H1 (cell line): ENCODE results near the gene PCDHGA8. TPM values are rescaled to one million over a fixed set of nuclear protein-coding genes. Genes with fewer than 3 reads are reported as not detected.
A peak's percentile ranks its signal among the peaks of the same experiment; 100 is the strongest.

Source experiments
- CTCF ChIA-PET: fragments of 300-600 bp; sonication (Branson Sonifier 250); formaldehyde crosslinking; loops from one replicate; lab custom pipeline; 2021; ENCODE audit not compliant: partially characterized antibody; lab: Charles Lee
- POLR2A ChIA-PET: fragments of 300-600 bp; sonication (Branson Sonifier 250); formaldehyde crosslinking; loops from one replicate; lab custom pipeline; 2021; ENCODE audit warnings: inconsistent platforms; ENCODE audit not compliant: partially characterized antibody; lab: Charles Lee
- DNase-seq, 2 experiments: peaks; one replicate each; pipeline versions ENCODE4 v3.0.0 to v3.0.0-alpha.2; 2010 to 2022; ENCODE audit warnings: low spot score in 2 of 2, low read depth in 1 of 2, mixed read lengths in 1 of 2
- FAIRE-seq: peaks from 2 replicates; lab custom pipeline; 2011; peaks lifted over from hg19 to GRCh38; lab: Jason Lieb, UNC
- H2AFZ ChIP-seq: 2 replicates; pipeline ENCODE4 v1.8.1; 2012; ENCODE audit warnings: low read length, inconsistent platforms
- H2AK5ac ChIP-seq: 2 replicates; pipeline ENCODE4 v1.6.1; 2013; ENCODE audit warnings: low read depth, low read length
- H2BK120ac ChIP-seq: replicated peaks from 2 replicates; pipeline ENCODE3; 2013; ENCODE audit warnings: low read depth, low read length, inconsistent platforms
- H2BK12ac ChIP-seq: 2 replicates; pipeline ENCODE4 v1.6.1; 2013; ENCODE audit warnings: low read depth, low read length
- H2BK15ac ChIP-seq: 2 replicates; pipeline ENCODE4 v1.6.1; 2013; ENCODE audit warnings: low read length
- H2BK20ac ChIP-seq: 2 replicates; pipeline ENCODE4 v1.6.1; 2013; ENCODE audit warnings: low read length
- H2BK5ac ChIP-seq: 2 replicates; pipeline ENCODE4 v1.6.1; 2013; ENCODE audit warnings: low read depth, low read length
- H3K14ac ChIP-seq: 2 replicates; pipeline ENCODE4 v1.6.1; 2013; ENCODE audit warnings: inconsistent platforms; ENCODE audit not compliant: insufficient read length
- H3K18ac ChIP-seq: 2 replicates; pipeline ENCODE4 v1.6.1; 2013; ENCODE audit warnings: low read length; ENCODE audit errors: extremely low read depth
- H3K23ac ChIP-seq: 2 replicates; pipeline ENCODE4 v1.6.1; 2013; ENCODE audit warnings: inconsistent platforms; ENCODE audit not compliant: insufficient read length
- H3K23me2 ChIP-seq: 2 replicates; pipeline ENCODE4 v1.6.1; 2013; ENCODE audit warnings: low read depth, low read length
- H3K27ac ChIP-seq: 2 replicates; pipeline ENCODE4 v1.6.1; 2011; ENCODE audit warnings: low read depth, low read length, inconsistent platforms
- H3K27me3 ChIP-seq, 4 experiments: replicated peaks in 1 of 4; 1 replicate in 1 of 4; 2 replicates in 3 of 4; pipeline versions ENCODE4 v1.6.1 to v1.8.1; 2011 to 2013; ENCODE audit warnings: low read length in 3 of 4, mild to moderate bottlenecking in 3 of 4, inconsistent platforms in 2 of 4, mixed read lengths in 2 of 4, moderate library complexity in 1 of 4; ENCODE audit not compliant: control insufficient read depth in 3 of 4, insufficient read depth in 3 of 4; ENCODE audit errors: extremely low read depth in 1 of 4
- H3K36me3 ChIP-seq, 4 experiments: 2 replicates each; pipeline versions ENCODE4 v1.6.1 to v1.8.1; 2011 to 2013; ENCODE audit warnings: mild to moderate bottlenecking in 4 of 4, low read length in 3 of 4, moderate library complexity in 2 of 4, control low read depth in 1 of 4, inconsistent platforms in 1 of 4; ENCODE audit not compliant: insufficient read depth in 4 of 4, control insufficient read depth in 2 of 4
- H3K4ac ChIP-seq: replicated peaks from 2 replicates; pipeline ENCODE3; 2013; ENCODE audit warnings: low read length, low read depth, mixed read lengths, inconsistent platforms; ENCODE audit not compliant: insufficient read length
- H3K4me1 ChIP-seq, 4 experiments: replicated peaks in 1 of 4; 1 replicate in 1 of 4; 2 replicates in 3 of 4; pipeline versions ENCODE4 v1.6.1 to v1.8.1; 2011 to 2013; ENCODE audit warnings: low read length in 3 of 4, inconsistent platforms in 2 of 4, mixed read lengths in 1 of 4; ENCODE audit not compliant: insufficient read depth in 4 of 4, control insufficient read depth in 3 of 4
- H3K4me2 ChIP-seq, 2 experiments: 2 replicates each; pipeline versions ENCODE4 v1.6.1 to v1.8.1; 2011 to 2013; ENCODE audit warnings: low read depth in 2 of 2, low read length in 2 of 2, control low read depth in 1 of 2, inconsistent platforms in 1 of 2, mild to moderate bottlenecking in 1 of 2; ENCODE audit not compliant: insufficient read depth in 1 of 2
- H3K4me3 ChIP-seq, 4 experiments: fragments of 200-600, 300-600 bp in 1 of 4; sonication (generic), shearing (Covaris generic), sonication (Bioruptor Twin) in 1 of 4; 2 replicates each; pipeline versions ENCODE4 v1.5.1 to v1.8.1; 2011 to 2016; ENCODE audit warnings: low read length in 4 of 4, low read depth in 3 of 4, control low read depth in 2 of 4, inconsistent platforms in 2 of 4, mild to moderate bottlenecking in 2 of 4, mixed read lengths in 1 of 4, moderate library complexity in 1 of 4; ENCODE audit not compliant: insufficient read depth in 2 of 4; ENCODE audit errors: extremely low read depth in 1 of 4
- H3K56ac ChIP-seq: replicated peaks from 2 replicates; pipeline ENCODE3; 2013; ENCODE audit warnings: low read depth, mild to moderate bottlenecking, mixed read lengths, low read length, inconsistent platforms; ENCODE audit not compliant: insufficient read length
- H3K79me1 ChIP-seq: 2 replicates; pipeline ENCODE4 v1.6.1; 2013; ENCODE audit warnings: low read depth, low read length, control low read depth
- H3K79me2 ChIP-seq, 2 experiments: 2 replicates each; pipeline versions ENCODE4 v1.6.1 to v1.8.1; 2012 to 2013; ENCODE audit warnings: low read length in 2 of 2, mild to moderate bottlenecking in 2 of 2, inconsistent platforms in 1 of 2; ENCODE audit not compliant: insufficient read depth in 2 of 2, control insufficient read depth in 1 of 2
- H3K9ac ChIP-seq, 4 experiments: replicated peaks in 1 of 4; 1 replicate in 1 of 4; 2 replicates in 3 of 4; pipeline versions ENCODE4 v1.6.1 to v1.8.1; 2011 to 2013; ENCODE audit warnings: low read depth in 3 of 4, low read length in 3 of 4, control low read depth in 2 of 4, mild to moderate bottlenecking in 2 of 4, moderate library complexity in 2 of 4, inconsistent platforms in 1 of 4; ENCODE audit errors: extremely low read depth in 1 of 4
- H3K9me3 ChIP-seq, 2 experiments: 2 replicates each; pipeline versions ENCODE4 v1.6.1 to v1.8.1; 2012 to 2013; ENCODE audit warnings: mild to moderate bottlenecking in 2 of 2, moderate library complexity in 2 of 2, control low read depth in 1 of 2, inconsistent platforms in 1 of 2, low read depth in 1 of 2, low read length in 1 of 2, mixed read lengths in 1 of 2; ENCODE audit not compliant: insufficient read depth in 2 of 2
- H4K20me1 ChIP-seq, 2 experiments: replicated peaks in 1 of 2; 2 replicates each; pipeline versions ENCODE3 to v1.8.1; 2011 to 2013; ENCODE audit warnings: inconsistent platforms in 2 of 2, low read length in 2 of 2, mild to moderate bottlenecking in 1 of 2; ENCODE audit not compliant: insufficient read depth in 2 of 2, control insufficient read depth in 1 of 2
- H4K5ac ChIP-seq: 2 replicates; pipeline ENCODE4 v1.6.1; 2013; ENCODE audit warnings: low read length, low read depth, mixed read lengths, inconsistent platforms; ENCODE audit not compliant: insufficient read length
- H4K8ac ChIP-seq: 2 replicates; pipeline ENCODE4 v1.8.0; 2013; ENCODE audit warnings: mild to moderate bottlenecking, moderate library complexity, low read length, inconsistent platforms; ENCODE audit not compliant: insufficient read depth; ENCODE audit errors: extremely low read depth
- H4K91ac ChIP-seq: replicated peaks from 2 replicates; pipeline ENCODE3; 2013; ENCODE audit warnings: low read length, mixed read lengths, inconsistent platforms; ENCODE audit not compliant: insufficient read length
- RAD21 ChIP-seq, 2 experiments: IDR thresholded peaks in 1 of 2; conservative IDR thresholded peaks in 1 of 2; 2 replicates each; pipeline ENCODE4 v1.6.1; 2011; ENCODE audit warnings: low read depth in 2 of 2, low read length in 2 of 2, improper control_type of control experiment in 1 of 2, inconsistent platforms in 1 of 2, mild to moderate bottlenecking in 1 of 2, moderate library complexity in 1 of 2
- WGBS, 2 experiments: shearing (Covaris generic) in 1 of 2; methylation state at CpG; one replicate each; pipeline versions ENCODE4 v1.1.6 to v1.1.7; 2013 to 2015; ENCODE audit warnings: low lambda C conversion rate in 2 of 2, mixed read lengths in 2 of 2, inconsistent platforms in 1 of 2, low coverage in 1 of 2, missing lambda C conversion rate in 1 of 2; ENCODE audit not compliant: insufficient replicate concordance in 2 of 2, insufficient coverage in 1 of 2, insufficient read length in 1 of 2; ENCODE audit errors: extremely low coverage in 1 of 2, missing lambda C conversion rate in 1 of 2; 5-methylcytosine and 5-hydroxymethylcytosine counted together
- polyA plus RNA-seq, 7 experiments: library from polyadenylated mRNA; depleted of rRNA in 3 of 7; stranded (reverse) in 5 of 7; unstranded in 2 of 7; fragments of >200 nt in 5 of 7; fragments of 200-250 nt in 2 of 7; gene quantifications; 1 replicate in 5 of 7; 2 replicates in 1 of 7; 4 replicates in 1 of 7; pipeline versions ENCODE4 v1.2.1 to v1.2.3, GENCODE V29; 2011 to 2013; ENCODE audit warnings: missing spikeins in 2 of 7, mixed read lengths in 2 of 7
- total RNA-seq: library from RNA; stranded (reverse); fragmentation: NEBNext Ultra II Directional; extraction: Animal tissue kit (Norgen Biotek cat#: 25700); gene quantifications from 2 replicates; pipeline ENCODE4 v1.2.1, GENCODE V29; 2021
- TF ChIP-seq, protein P1 (sequence below): IDR thresholded peaks from 2 replicates; pipeline ENCODE4 v1.6.1; 2011; ENCODE audit warnings: low read depth, mild to moderate bottlenecking, low read length; ENCODE audit not compliant: insufficient read depth

PCDHGA8 gene
- total and polyA plus RNA-seq, 2 of the 8 experiments (the other 6 are each of a cell fraction or from before 2014, with no cell fraction given), result 0.79 to 1.4 TPM

DNA sequence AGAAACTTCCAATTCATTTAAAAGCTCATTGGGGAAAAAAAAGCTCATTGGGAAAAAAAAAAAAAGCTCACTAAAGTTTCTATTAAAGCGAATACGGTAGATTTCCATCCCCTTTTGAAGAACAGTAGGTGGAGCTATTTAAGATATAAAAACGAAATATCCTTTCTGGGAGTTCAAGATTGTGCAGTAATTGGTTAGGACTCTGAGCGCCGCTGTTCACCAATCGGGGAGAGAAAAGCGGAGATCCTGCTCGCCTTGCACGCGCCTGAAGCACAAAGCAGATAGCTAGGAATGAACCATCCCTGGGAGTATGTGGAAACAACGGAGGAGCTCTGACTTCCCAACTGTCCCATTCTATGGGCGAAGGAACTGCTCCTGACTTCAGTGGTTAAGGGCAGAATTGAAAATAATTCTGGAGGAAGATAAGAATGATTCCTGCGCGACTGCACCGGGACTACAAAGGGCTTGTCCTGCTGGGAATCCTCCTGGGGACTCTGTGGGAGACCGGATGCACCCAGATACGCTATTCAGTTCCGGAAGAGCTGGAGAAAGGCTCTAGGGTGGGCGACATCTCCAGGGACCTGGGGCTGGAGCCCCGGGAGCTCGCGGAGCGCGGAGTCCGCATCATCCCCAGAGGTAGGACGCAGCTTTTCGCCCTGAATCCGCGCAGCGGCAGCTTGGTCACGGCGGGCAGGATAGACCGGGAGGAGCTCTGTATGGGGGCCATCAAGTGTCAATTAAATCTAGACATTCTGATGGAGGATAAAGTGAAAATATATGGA, 38.1 kb downstream of the PCDHGA8 start, which contains the start of gene PCDHGA12:
TSS of gene PCDHGA12 (plus strand) at position 176 of the 782 bp plus-strand sequence. CDS start at position 429, 253 bp downstream.
- H3K9ac ChIP-seq, result no peak within 1 kb of the TSS
- peaks cover 2% of the 10 kb centered on the region; the same call in 1 of the 2 replicates for H3K79me1 ChIP-seq
- H2BK12ac ChIP-seq, result no peak within 1 kb of the TSS
- H3K4me1 ChIP-seq, result no peaks in the 10 kb centered on the region
- no peaks in the 10 kb centered on the region for H3K27me3 ChIP-seq
- no peak within 1 kb of the TSS for H4K91ac ChIP-seq
- no peak within 1 kb of the TSS for H4K5ac ChIP-seq
- no peaks in the 10 kb centered on the region for H4K20me1 ChIP-seq
- H3K36me3 ChIP-seq, result peaks cover 0 to 17% (median under 1%) of the 10 kb centered on the region in 4 experiments; a peak in 3 of 8 replicates
- H3K4me3 ChIP-seq, result no peak within 1 kb of the TSS
- 95% methylated on average over 32 of the region's 33 CpGs; no CpG with 5 or more reads in 1 of the 2 experiments for whole genome bisulfite sequencing, 2 experiments
- H2AFZ ChIP-seq, result no peak within 1 kb of the TSS
- no peak within 1 kb of the TSS for H3K4ac ChIP-seq
- H3K4me2 ChIP-seq, result no peak within 1 kb of the TSS
- no peak within 1 kb of the TSS for H2BK15ac ChIP-seq
- no peak within 1 kb of the TSS for H4K8ac ChIP-seq
- H3K56ac ChIP-seq, result no peak within 1 kb of the TSS
- CTCF ChIA-PET, result interaction anchor here (0.8 to 7.0 kb wide), 28 partner anchors 9 to 228 kb away, joined by 3 to 67 read pairs (median 6); partner anchors contain the start of genes PCDHB12, PCDHB14, PCDHB15 and PCDHGA10
- H3K79me2 ChIP-seq, result no peaks in the 10 kb centered on the region
- H3K14ac ChIP-seq, result no peak within 1 kb of the TSS
- H3K23ac ChIP-seq, result no peak within 1 kb of the TSS
- FAIRE-seq (no peak), DNase-seq (no peak)
- no peak within 1 kb of the TSS for H2BK120ac ChIP-seq
- no peaks in the 10 kb centered on the region for H3K23me2 ChIP-seq
- no peak within 1 kb of the TSS for H3K27ac ChIP-seq
- no peak within 1 kb of the TSS for H2AK5ac ChIP-seq
- no peak within 1 kb of the TSS for H2BK20ac ChIP-seq
- H2BK5ac ChIP-seq, result no peak within 1 kb of the TSS
- TF ChIP-seq, protein P1, sequence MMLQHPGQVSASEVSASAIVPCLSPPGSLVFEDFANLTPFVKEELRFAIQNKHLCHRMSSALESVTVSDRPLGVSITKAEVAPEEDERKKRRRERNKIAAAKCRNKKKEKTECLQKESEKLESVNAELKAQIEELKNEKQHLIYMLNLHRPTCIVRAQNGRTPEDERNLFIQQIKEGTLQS, result no peak
- peak; percentile 18 to 36; a peak in 3 of 4 replicates for TF ChIP-seq RAD21 (IDR thresholded peaks at IDR 0.05 in 1 of 2, conservative IDR thresholded peaks at IDR 0.05 in 1 of 2; ENCODE audit: low read depth in 2 of 2, low read length in 2 of 2)
- TF ChIP-seq, all 59 proteins: peak for 1
- H3K18ac ChIP-seq, result no peak within 1 kb of the TSS
- H3K9me3 ChIP-seq, result peaks cover 37 to 50% of the 10 kb centered on the region in 2 experiments
- POLR2A ChIA-PET, result interaction anchor here (1.4 kb wide), 1 partner anchor 83 kb away, joined by 4 read pairs; no protein-coding TSS in a partner anchor
